22Rv1 (cell line): ENCODE measurements around the gene RBMS3.
"Not testable (repeated sequence)": the region's sequence is repeated elsewhere in the genome, so short reads cannot be mapped to it uniquely, and the experiment has no call there.

Experiments used
- ZFX ChIP-seq: fragments of 450-650 bp; IDR thresholded peaks from 2 replicates; pipeline ENCODE4 v1.6.1; 2017; ENCODE audit warnings: antibody characterized with exemption, borderline replicate concordance
- TF ChIP-seq, protein P1 (sequence below): fragments of 450-650 bp; IDR thresholded peaks from 2 replicates; pipeline ENCODE4 v1.5.1; 2017; ENCODE audit warnings: mild to moderate bottlenecking

GRCh38 chr3:29473481-29474170, 192.8 kb downstream of the RBMS3 start:
- TF ChIP-seq, protein P1, sequence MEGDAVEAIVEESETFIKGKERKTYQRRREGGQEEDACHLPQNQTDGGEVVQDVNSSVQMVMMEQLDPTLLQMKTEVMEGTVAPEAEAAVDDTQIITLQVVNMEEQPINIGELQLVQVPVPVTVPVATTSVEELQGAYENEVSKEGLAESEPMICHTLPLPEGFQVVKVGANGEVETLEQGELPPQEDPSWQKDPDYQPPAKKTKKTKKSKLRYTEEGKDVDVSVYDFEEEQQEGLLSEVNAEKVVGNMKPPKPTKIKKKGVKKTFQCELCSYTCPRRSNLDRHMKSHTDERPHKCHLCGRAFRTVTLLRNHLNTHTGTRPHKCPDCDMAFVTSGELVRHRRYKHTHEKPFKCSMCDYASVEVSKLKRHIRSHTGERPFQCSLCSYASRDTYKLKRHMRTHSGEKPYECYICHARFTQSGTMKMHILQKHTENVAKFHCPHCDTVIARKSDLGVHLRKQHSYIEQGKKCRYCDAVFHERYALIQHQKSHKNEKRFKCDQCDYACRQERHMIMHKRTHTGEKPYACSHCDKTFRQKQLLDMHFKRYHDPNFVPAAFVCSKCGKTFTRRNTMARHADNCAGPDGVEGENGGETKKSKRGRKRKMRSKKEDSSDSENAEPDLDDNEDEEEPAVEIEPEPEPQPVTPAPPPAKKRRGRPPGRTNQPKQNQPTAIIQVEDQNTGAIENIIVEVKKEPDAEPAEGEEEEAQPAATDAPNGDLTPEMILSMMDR = not testable (repeated sequence)
- TF ChIP-seq ZFX = not testable (repeated sequence)
